Tibial nerve (tissue), 4 donors: ENCODE results near the gene ZNF587B.
"Not testable (repeated sequence)": the region's sequence is repeated elsewhere in the genome, so short reads cannot be mapped to it uniquely, and the experiment has no call there.

Experiments used
- CTCF ChIP-seq, 5 experiments: fragments of 200-600 bp in 3 of 5; fragments of 450-650 bp in 2 of 5; sonication (generic) in 3 of 5; IDR thresholded peaks; one replicate each; pipeline ENCODE4 v1.5.1; 2016 to 2019; ENCODE audit warnings: antibody characterized with exemption in 5 of 5, mild to moderate bottlenecking in 3 of 5, moderate library complexity in 2 of 5
- EP300 ChIP-seq, 2 donors: sonication (generic); formaldehyde crosslinking; IDR thresholded peaks; one replicate each; pipeline ENCODE4 v1.6.1; 2017; ENCODE audit warnings: antibody characterized with exemption in 2 of 2, mild to moderate bottlenecking in 1 of 2
- POLR2A ChIP-seq, 2 donors: fragments of 450-650 bp; IDR thresholded peaks; one replicate each; pipeline ENCODE4 v1.6.1; 2017; ENCODE audit warnings: antibody characterized with exemption in 2 of 2, mild to moderate bottlenecking in 2 of 2, moderate library complexity in 2 of 2

GRCh38 chr19:57821095-57821494 lies 9.0 kb upstream of the ZNF587B start:
- TF ChIP-seq CTCF, EP300, POLR2A (IDR thresholded peaks at IDR 0.05): not testable (repeated sequence)
